ENCODE results near the gene LRBA.
A peak's percentile ranks its signal among the peaks of the same experiment; 100 is the strongest.

Gene LRBA

GRCh38 chr4:150308824-150309472, 706.1 kb downstream of the LRBA start:
- DNase-seq = no peak

GRCh38 chr4:150306719-150307118, 708.4 kb downstream of the LRBA start:
- DNase-seq = no peak

GRCh38 chr4:150305995-150306394, 709.1 kb downstream of the LRBA start:
- DNase-seq = no peak

- no peak for DNase-seq
Observed at GRCh38 chr4:150302553-150302952, 712.5 kb downstream of the LRBA start.

- no peak for DNase-seq
Observed at GRCh38 chr4:150299816-150300215, 715.3 kb downstream of the LRBA start.

GRCh38 chr4:150297861-150298474, 717.1 kb downstream of the LRBA start:
- no peak for DNase-seq

GRCh38 chr4:150289881-150290280, 725.2 kb downstream of the LRBA start:
- DNase-seq = no peak

GRCh38 chr4:150289198-150289597, 725.9 kb downstream of the LRBA start:
- no peak for DNase-seq

GRCh38 chr4:150286656-150287055, 728.4 kb downstream of the LRBA start:
- no peak for DNase-seq

- no peak for DNase-seq
Observed at GRCh38 chr4:150283689-150284088, 731.4 kb downstream of the LRBA start.

GRCh38 chr4:150280975-150281374, 734.1 kb downstream of the LRBA start:
- no peak for DNase-seq

GRCh38 chr4:150280081-150280895, 734.8 kb downstream of the LRBA start:
- DNase-seq = no peak

- DNase-seq = peak; percentile 31
Observed at GRCh38 chr4:150278206-150278605, 736.9 kb downstream of the LRBA start.

- DNase-seq = no peak
Observed at GRCh38 chr4:150268444-150268843, 746.6 kb downstream of the LRBA start.

- no peak for DNase-seq
Observed at GRCh38 chr4:150265806-150266205, 749.3 kb downstream of the LRBA start.

GRCh38 chr4:150264595-150265161, 750.4 kb downstream of the LRBA start:
- no peak for DNase-seq

GRCh38 chr4:150262611-150263010, 752.5 kb downstream of the LRBA start:
- no peak for DNase-seq

GRCh38 chr4:150261571-150261970, 753.5 kb downstream of the LRBA start:
- DNase-seq = no peak

GRCh38 chr4:150259861-150260567, 755.1 kb downstream of the LRBA start:
- DNase-seq = no peak

- DNase-seq = no peak
Observed at GRCh38 chr4:150258569-150258968, 756.5 kb downstream of the LRBA start.

- DNase-seq = no peak
Observed at GRCh38 chr4:150256841-150257730, 758.0 kb downstream of the LRBA start.

- DNase-seq = no peak
Observed at GRCh38 chr4:150256225-150256620, 758.9 kb downstream of the LRBA start.
